Measurements from ENCODE around the gene GFRA1. TPM values are rescaled to one million over a fixed set of nuclear protein-coding genes. Genes with fewer than 3 reads are reported as not detected.
"Not testable (repeated sequence)": the region's sequence is repeated elsewhere in the genome, so short reads cannot be mapped to it uniquely, and the experiment has no call there.

The GFRA1 gene
- total RNA-seq, 4 donors from 2014 or later: 2.6 to 75.1 (median 48.0) TPM

DNA sequence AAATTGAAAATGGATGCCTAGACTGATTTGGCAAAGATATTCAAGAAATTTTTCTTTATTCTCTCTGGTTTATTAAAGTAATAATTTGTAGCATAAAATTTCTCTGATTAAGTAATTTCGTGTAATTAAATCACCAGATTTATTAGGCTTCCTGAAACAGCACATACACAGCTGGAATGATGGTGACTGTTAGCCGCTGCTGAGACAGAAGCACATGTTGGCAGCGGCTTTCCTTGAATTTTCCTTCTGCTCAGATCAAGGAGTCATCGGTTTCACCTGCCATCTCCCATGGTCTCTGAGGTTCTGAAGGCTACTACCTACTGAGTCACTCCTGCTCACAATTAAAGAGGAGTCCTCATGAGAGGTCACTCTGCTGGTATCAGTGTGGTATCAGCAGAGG lies 101.5 kb downstream of the GFRA1 start:
- H3K4me3 ChIP-seq: no peak overlapping the region
- no peaks in the 10 kb centered on the region for H3K27me3 ChIP-seq
- intact Hi-C loops (cut with DNase I; ENCODE audit: low total_unique reads): no loop called here
- H3K9me3 ChIP-seq: no peaks in the 10 kb centered on the region
- no peak for DNase-seq
- no peak overlapping the region for H3K27ac ChIP-seq
- TF ChIP-seq, protein P1, sequence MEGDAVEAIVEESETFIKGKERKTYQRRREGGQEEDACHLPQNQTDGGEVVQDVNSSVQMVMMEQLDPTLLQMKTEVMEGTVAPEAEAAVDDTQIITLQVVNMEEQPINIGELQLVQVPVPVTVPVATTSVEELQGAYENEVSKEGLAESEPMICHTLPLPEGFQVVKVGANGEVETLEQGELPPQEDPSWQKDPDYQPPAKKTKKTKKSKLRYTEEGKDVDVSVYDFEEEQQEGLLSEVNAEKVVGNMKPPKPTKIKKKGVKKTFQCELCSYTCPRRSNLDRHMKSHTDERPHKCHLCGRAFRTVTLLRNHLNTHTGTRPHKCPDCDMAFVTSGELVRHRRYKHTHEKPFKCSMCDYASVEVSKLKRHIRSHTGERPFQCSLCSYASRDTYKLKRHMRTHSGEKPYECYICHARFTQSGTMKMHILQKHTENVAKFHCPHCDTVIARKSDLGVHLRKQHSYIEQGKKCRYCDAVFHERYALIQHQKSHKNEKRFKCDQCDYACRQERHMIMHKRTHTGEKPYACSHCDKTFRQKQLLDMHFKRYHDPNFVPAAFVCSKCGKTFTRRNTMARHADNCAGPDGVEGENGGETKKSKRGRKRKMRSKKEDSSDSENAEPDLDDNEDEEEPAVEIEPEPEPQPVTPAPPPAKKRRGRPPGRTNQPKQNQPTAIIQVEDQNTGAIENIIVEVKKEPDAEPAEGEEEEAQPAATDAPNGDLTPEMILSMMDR (IDR thresholded peaks at IDR 0.05): no peak
- no peak for TF ChIP-seq POLR2A (IDR thresholded peaks at IDR 0.05)
- no peaks in the 10 kb centered on the region for H3K36me3 ChIP-seq
- H3K4me1 ChIP-seq: no peaks in the 10 kb centered on the region

DNA sequence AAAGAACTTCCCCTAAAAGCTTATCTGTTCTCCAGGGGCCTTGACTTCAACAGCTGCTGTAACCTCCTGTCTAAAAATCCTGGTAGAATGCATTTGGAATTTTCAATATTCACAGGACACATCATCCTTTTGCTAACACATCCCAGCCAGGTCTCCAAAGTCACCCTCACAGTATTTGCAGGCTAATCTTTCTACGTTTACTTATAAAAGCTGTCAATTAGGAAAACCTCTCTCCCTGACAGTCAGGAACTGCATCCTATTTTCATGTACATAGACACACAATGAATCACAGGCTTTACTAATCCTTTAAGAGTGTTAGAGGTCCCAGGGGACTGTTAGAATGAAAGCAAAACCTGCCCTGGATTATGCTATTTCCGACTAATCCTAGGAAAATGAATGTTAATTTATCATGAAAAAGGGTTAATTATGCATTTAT lies 102.2 kb downstream of the GFRA1 start:
- Histone ChIP-seq H3K4me3 (no peak overlapping the region), H3K27me3 (no peaks in the 10 kb centered on the region), H3K27ac (no peak overlapping the region), H3K36me3 (no peaks in the 10 kb centered on the region), H3K9me3 (no peaks in the 10 kb centered on the region), H3K4me1 (no peaks in the 10 kb centered on the region)
- intact Hi-C loops (cut with DNase I; ENCODE audit: low total_unique reads): no loop called here
- DNase-seq: no peak
- TF ChIP-seq POLR2A (IDR thresholded peaks at IDR 0.05): no peak
- TF ChIP-seq, protein P1 (IDR thresholded peaks at IDR 0.05): no peak

DNA sequence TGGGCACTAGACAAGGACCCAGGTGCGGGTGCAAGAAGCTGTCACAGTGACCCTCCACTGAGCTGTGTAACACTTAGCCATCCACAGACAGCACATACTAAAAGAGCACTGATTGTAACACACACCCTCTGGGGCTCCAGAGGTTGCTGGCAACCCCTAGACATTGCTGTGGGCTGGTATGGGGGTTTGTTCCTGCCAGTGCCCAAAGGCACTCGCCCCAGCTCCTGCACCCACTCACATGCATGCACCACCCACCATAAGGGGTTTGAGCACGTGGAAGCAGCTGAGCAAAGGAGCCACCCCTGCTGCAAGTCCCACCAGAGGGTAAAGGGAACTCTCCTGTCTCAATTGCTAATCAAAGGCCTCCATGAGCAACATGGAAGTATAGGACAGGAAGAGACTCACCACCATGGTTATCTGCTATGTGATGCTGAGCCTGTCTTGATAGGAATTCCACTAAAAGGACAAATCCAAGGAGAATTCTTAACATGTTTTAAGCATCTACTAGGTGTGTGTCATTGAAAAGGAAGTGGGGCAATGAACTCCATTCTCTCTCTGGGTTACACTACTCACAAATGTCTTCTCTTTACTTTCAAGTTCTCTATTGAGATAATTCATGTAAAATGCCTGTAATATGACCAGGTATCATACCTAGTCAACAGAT lies 103.1 kb downstream of the GFRA1 start:
- intact Hi-C loops (cut with DNase I; ENCODE audit: low total_unique reads): no loop called here
- Histone ChIP-seq H3K27me3 (no peaks in the 10 kb centered on the region), H3K27ac (no peak overlapping the region), H3K36me3 (no peaks in the 10 kb centered on the region), H3K4me3 (no peak overlapping the region), H3K4me1 (no peaks in the 10 kb centered on the region), H3K9me3 (no peaks in the 10 kb centered on the region)
- TF ChIP-seq POLR2A (IDR thresholded peaks at IDR 0.05): no peak
- TF ChIP-seq, protein P1 (IDR thresholded peaks at IDR 0.05): no peak
- DNase-seq: no peak

DNA sequence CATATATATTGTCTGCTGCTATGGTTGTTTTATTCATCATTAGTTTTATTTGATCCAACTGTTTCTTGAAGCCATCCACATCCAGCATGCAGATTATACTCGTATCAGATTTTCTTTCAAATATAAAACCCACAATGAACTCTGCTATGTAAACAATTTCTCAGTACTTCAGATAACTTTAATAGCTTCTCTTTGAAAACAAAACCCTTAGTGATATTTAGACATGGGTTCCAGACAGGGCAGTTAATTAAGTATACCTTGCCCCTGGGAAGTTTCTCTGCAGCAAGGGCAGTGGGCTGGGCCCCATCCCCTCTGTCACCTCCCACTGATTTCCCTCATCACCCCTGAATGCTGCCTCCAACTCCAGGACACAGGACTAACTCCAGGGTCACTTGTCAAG lies 104.3 kb downstream of the GFRA1 start:
- Histone ChIP-seq H3K27me3 (no peaks in the 10 kb centered on the region), H3K9me3 (no peaks in the 10 kb centered on the region), H3K4me1 (no peaks in the 10 kb centered on the region), H3K36me3 (no peaks in the 10 kb centered on the region), H3K4me3 (no peak overlapping the region), H3K27ac (no peak overlapping the region)
- no peak for DNase-seq
- intact Hi-C loops (cut with DNase I; ENCODE audit: low total_unique reads): no loop called here
- TF ChIP-seq POLR2A (IDR thresholded peaks at IDR 0.05): no peak
- TF ChIP-seq, protein P1 (IDR thresholded peaks at IDR 0.05): no peak

DNA sequence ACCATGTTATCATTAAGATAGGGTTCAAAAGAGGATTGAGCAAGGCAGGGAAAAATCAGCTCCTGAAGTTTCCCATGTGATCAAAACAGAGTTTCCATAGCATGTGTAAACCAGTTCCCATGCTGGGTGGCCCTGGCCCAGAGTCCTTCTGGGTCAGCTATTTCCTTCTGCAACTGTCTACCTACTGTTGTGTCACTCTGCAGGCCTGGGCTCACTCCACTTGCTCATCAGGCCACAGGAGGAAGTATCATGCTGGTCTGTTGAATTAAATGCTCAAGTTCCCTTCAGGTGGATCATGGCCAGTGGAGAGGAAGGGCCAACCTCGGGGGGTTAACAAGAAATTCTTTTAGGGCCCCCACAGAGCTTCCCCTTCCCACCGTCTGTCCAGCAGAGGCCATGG lies 104.7 kb downstream of the GFRA1 start:
- H3K4me1 ChIP-seq: no peaks in the 10 kb centered on the region
- intact Hi-C loops (cut with DNase I; ENCODE audit: low total_unique reads): no loop called here
- H3K27ac ChIP-seq: no peak overlapping the region
- H3K27me3 ChIP-seq: no peaks in the 10 kb centered on the region
- H3K36me3 ChIP-seq: no peaks in the 10 kb centered on the region
- no peak overlapping the region for H3K4me3 ChIP-seq
- no peak for DNase-seq
- no peaks in the 10 kb centered on the region for H3K9me3 ChIP-seq
- no peak for TF ChIP-seq POLR2A (IDR thresholded peaks at IDR 0.05)
- TF ChIP-seq, protein P1 (IDR thresholded peaks at IDR 0.05): no peak

DNA sequence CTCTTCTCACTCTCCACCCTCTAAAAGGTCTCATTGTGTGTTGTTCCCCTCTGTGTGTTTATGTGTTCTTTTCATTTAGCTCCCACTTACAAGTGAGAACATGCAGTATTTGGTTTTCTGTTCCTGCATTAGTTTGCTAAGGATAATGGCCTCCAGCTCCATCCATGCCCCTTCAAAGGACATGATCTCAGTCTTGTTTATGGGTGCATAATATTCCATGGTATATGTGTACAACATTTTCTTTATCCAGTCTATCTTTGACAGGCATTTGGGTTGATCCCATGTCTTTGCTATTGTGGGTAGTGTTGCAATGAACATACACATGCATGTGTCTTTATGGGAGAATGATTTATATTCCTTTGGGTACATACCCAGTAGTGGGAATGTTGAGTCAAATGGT lies 107.1 kb downstream of the GFRA1 start:
- H3K36me3 ChIP-seq; H3K27ac ChIP-seq; intact Hi-C loops (cut with DNase I; ENCODE audit: low total_unique reads); DNase-seq; H3K9me3 ChIP-seq; H3K27me3 ChIP-seq; H3K4me3 ChIP-seq; H3K4me1 ChIP-seq: not testable (repeated sequence)
